Spleen (tissue), 7 donors: ENCODE data around the gene HMCN2.

ENCODE experiments used
- POLR2A ChIP-seq, 3 donors: fragments of 450-650 bp; IDR thresholded peaks; one replicate each; pipeline ENCODE4 v1.5.1; 2017; ENCODE audit warnings: antibody characterized with exemption in 3 of 3, mild to moderate bottlenecking in 1 of 3
- TF ChIP-seq, protein P1 (sequence below), 11 experiments: fragments of 200-600 bp in 7 of 11; fragments of 450-650 bp in 4 of 11; sonication (generic) in 4 of 11; IDR thresholded peaks in 8 of 11; conservative IDR thresholded peaks in 3 of 11; 1 replicate in 7 of 11; 2 replicates in 4 of 11; pipeline versions ENCODE4 v1.4.0 to v1.8.0; 2016 to 2021; ENCODE audit warnings: antibody characterized with exemption in 11 of 11, inconsistent platforms in 4 of 11, mild to moderate bottlenecking in 1 of 11
- donor health status: DM: no; HTN: no; CAD: no; lungs with moderate emphysema.
- donor health status: DM: no; HTN: no; CAD: no.
- donor health status: DM: no; HTN: no; CAD: no.

DNA sequence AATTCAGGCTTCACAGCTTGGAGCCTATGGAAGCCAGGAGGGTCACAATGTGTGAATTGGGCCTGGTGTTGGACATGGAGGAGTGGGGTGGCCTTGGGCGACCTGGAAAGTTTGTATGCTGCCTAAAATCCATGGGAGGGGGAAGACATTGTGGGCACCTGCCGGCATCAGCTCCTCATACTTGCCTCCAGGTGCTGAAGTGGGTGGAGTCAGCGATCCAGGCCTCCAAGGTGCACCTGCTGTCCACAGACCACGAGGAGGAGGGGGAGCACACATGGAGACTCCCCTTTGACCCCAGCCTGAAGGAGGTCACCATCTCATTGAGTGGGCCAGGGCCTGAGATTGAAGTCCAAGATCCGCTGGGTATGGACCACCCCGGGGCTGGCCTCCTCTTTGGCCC, 29.1 kb downstream of the HMCN2 start:
- TF ChIP-seq, protein P1, sequence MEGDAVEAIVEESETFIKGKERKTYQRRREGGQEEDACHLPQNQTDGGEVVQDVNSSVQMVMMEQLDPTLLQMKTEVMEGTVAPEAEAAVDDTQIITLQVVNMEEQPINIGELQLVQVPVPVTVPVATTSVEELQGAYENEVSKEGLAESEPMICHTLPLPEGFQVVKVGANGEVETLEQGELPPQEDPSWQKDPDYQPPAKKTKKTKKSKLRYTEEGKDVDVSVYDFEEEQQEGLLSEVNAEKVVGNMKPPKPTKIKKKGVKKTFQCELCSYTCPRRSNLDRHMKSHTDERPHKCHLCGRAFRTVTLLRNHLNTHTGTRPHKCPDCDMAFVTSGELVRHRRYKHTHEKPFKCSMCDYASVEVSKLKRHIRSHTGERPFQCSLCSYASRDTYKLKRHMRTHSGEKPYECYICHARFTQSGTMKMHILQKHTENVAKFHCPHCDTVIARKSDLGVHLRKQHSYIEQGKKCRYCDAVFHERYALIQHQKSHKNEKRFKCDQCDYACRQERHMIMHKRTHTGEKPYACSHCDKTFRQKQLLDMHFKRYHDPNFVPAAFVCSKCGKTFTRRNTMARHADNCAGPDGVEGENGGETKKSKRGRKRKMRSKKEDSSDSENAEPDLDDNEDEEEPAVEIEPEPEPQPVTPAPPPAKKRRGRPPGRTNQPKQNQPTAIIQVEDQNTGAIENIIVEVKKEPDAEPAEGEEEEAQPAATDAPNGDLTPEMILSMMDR (IDR thresholded peaks at IDR 0.05 in 8 of 11, conservative IDR thresholded peaks at IDR 0.05 in 3 of 11) = no peak
- TF ChIP-seq POLR2A (IDR thresholded peaks at IDR 0.05) = no peak
